Hindlimb muscle (tissue), 1 donor: ENCODE data around the gene INTS6. TPM values are rescaled to one million over a fixed set of nuclear protein-coding genes. Genes with fewer than 3 reads are reported as not detected.

Experiments used
- DNase-seq: peaks from one replicate; pipeline ENCODE4 v3.0.0-alpha.2; 2013
- polyA plus RNA-seq: library from polyadenylated mRNA; unstranded; fragments of 120-200 nt; gene quantifications from one replicate; pipeline ENCODE4 v1.2.1, GENCODE V29; 2013; ENCODE audit not compliant: insufficient read length

The INTS6 gene
- polyA plus RNA-seq, 1 donor = 17.8 TPM

DNA sequence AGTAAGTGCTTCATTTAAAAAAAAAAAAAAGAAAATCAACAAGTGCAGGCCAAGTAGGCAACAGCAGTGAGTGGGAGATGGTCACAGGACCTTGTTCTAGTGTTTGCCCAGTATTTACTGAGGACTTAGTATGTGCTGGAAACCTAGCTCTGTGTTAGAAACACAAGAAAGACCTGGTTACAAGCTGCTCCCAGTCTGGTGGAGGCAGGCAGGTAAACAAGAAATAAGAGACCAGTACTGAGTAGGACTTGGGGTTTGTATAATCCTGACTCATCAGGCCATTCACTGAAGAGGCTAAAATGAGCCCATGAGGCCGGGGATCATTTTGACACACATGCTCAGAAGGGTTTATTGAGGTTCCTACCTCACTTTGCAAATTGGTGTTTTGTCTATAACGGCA lies 134.8 kb downstream of the INTS6 start:
- DNase-seq = no peak

- DNase-seq = no peak
Observed at GRCh38 chr13:51317262-51317661, 135.6 kb downstream of the INTS6 start.

- DNase-seq = no peak
Observed at GRCh38 chr13:51313619-51314018, 139.2 kb downstream of the INTS6 start.

DNA sequence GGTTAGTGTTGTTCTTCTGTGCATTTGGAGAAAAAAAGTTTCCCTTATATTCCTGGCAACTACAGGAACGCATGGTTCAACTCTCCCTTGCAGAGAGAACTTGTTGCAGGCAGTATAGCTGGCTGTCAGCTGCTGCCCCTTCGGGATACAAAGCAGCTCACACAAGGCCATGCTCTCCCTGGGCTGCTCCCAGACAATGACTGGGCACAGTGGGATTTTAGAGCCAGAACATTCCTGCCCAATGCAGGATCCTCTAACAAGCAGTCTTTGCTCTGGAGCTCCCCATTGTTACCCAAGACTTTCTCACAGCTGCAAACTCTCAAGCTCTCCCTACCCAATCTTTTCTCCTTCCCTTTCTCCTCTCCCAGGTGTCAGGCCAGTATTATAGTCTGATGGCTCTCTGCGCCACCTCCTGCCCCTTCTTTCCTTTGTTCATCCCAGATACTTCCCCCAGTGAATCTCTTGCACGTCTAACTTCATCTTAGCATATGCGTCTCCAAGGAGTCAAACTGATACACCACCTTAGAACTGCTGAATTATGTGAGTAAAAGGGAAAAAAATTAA lies 140.8 kb downstream of the INTS6 start:
- no peak for DNase-seq

Other genes starting within 250 kb of the INTS6 start
- gene FAM124A, start 230.6 kb downstream of the INTS6 start, polyA plus RNA-seq = 2.2 TPM
- gene SERPINE3, start 113.3 kb downstream of the INTS6 start, polyA plus RNA-seq = 0.14 TPM
- 7.1 TPM for gene WDFY2, start 131.4 kb upstream of the INTS6 start, polyA plus RNA-seq